K562 (cell line): ENCODE results near the gene SHISA7. TPM values are rescaled to one million over a fixed set of nuclear protein-coding genes. Genes with fewer than 3 reads are reported as not detected.

Source experiments
- ARID3B ChIP-seq: fragments of 250-450 bp; sonication (Bioruptor Pico); IDR thresholded peaks from 2 replicates; pipeline ENCODE4 v1.4.0; 2020; ENCODE audit warnings: borderline replicate concordance
- ARNT ChIP-seq, 2 experiments: fragments of 450-650 bp; IDR thresholded peaks; 2 replicates each; pipeline ENCODE4 v1.6.1; 2016; ENCODE audit warnings: mild to moderate bottlenecking in 1 of 2
- ATF6 ChIP-seq: sonication (generic); formaldehyde crosslinking; IDR thresholded peaks from 2 replicates; pipeline ENCODE4 v1.4.0; 2020; ENCODE audit warnings: mild to moderate bottlenecking, missing genetic modification reagents
- CEBPG ChIP-seq, 3 experiments: fragments of 200-800 bp in 1 of 3; sonication (Bioruptor generic) in 1 of 3; sonication (generic) in 1 of 3; formaldehyde crosslinking in 1 of 3; IDR thresholded peaks in 2 of 3; conservative IDR thresholded peaks in 1 of 3; 2 replicates each; pipeline versions ENCODE4 v1.6.1 to v1.8.0; 2016 to 2022; ENCODE audit warnings: missing compliant biosample characterization in 2 of 3, missing genetic modification characterization in 2 of 3, mild to moderate bottlenecking in 1 of 3, missing genetic modification reagents in 1 of 3
- E2F3 ChIP-seq: fragments of 250-450 bp; sonication (Bioruptor Pico); IDR thresholded peaks from 2 replicates; pipeline ENCODE4 v1.4.0; 2020; ENCODE audit warnings: mild to moderate bottlenecking
- EZH2 ChIP-seq: IDR thresholded peaks from 2 replicates; pipeline ENCODE4 v1.6.1; 2012; ENCODE audit warnings: low read depth, mild to moderate bottlenecking, inconsistent platforms, low read length, borderline replicate concordance
- MTA1 ChIP-seq: fragments of 450-650 bp; IDR thresholded peaks from 2 replicates; pipeline ENCODE4 v1.6.1; 2017; ENCODE audit warnings: borderline replicate concordance
- NCOA2 ChIP-seq, 2 experiments: fragments of 450-650 bp; IDR thresholded peaks; 2 replicates each; pipeline ENCODE4 v1.6.1; 2018; ENCODE audit warnings: mild to moderate bottlenecking in 2 of 2, moderate library complexity in 1 of 2; ENCODE audit not compliant: partially characterized antibody in 2 of 2
- RAD21 ChIP-seq, 2 experiments: fragments of 250-450 bp in 1 of 2; fragments of 450-650 bp in 1 of 2; sonication (Bioruptor Pico) in 1 of 2; formaldehyde crosslinking in 1 of 2; IDR thresholded peaks in 1 of 2; conservative IDR thresholded peaks in 1 of 2; 2 replicates each; pipeline versions ENCODE4 v1.4.0 to v1.8.0; 2020 to 2022; ENCODE audit warnings: mild to moderate bottlenecking in 2 of 2, moderate library complexity in 1 of 2
- RAD51 ChIP-seq: fragments of 450-650 bp; IDR thresholded peaks from 2 replicates; pipeline ENCODE4 v1.7.1; 2016; ENCODE audit warnings: low read depth, mild to moderate bottlenecking, borderline replicate concordance
- RBM22 ChIP-seq: fragments of 200-400 bp; formaldehyde crosslinking; IDR thresholded peaks from 2 replicates; pipeline ENCODE4 v1.6.1; 2018; ENCODE audit warnings: low read length, low read depth; ENCODE audit not compliant: poor library complexity, severe bottlenecking
- VEZF1 ChIP-seq: fragments of 200-800 bp; sonication (Bioruptor generic); IDR thresholded peaks from 2 replicates; pipeline ENCODE4 v1.6.1; 2017; ENCODE audit warnings: missing genetic modification characterization, missing compliant biosample characterization
- ZNF165 ChIP-seq: fragments of 250-450 bp; sonication (Bioruptor Pico); IDR thresholded peaks from 2 replicates; pipeline ENCODE4 v1.4.0; 2020; ENCODE audit warnings: borderline replicate concordance
- ZNF592 ChIP-seq: fragments of 450-650 bp; IDR thresholded peaks from 2 replicates; pipeline ENCODE4 v1.6.1; 2017; ENCODE audit warnings: antibody characterized with exemption, mild to moderate bottlenecking
- polyA plus RNA-seq, 8 experiments: library from polyadenylated mRNA; depleted of rRNA in 4 of 8; stranded (reverse) in 5 of 8; unstranded in 3 of 8; fragments of >200 nt; fragmentation: Nextera tagmentation in 2 of 8; fragmentation: Illumina TruSeq in 1 of 8; extraction: Ambion mirVana in 2 of 8; extraction: Trizol in 1 of 8; gene quantifications; 2 replicates each; pipeline versions ENCODE4 v1.2.1 to v1.2.3, GENCODE V29; 2011 to 2014; ENCODE audit warnings: inconsistent platforms in 1 of 8, missing spikeins in 1 of 8
- total RNA-seq, 7 experiments: library from RNA; depleted of rRNA in 6 of 7; stranded (reverse); fragments of >200 nt in 6 of 7; fragmentation: Illumina TruSeq in 2 of 7; extraction: Trizol in 2 of 7; gene quantifications; 2 replicates each; pipeline versions ENCODE4 v1.2.1 to v1.2.3, GENCODE V29; 2011 to 2021; ENCODE audit warnings: low replicate concordance in 1 of 7

SHISA7 gene
- total and polyA plus RNA-seq, 9 of the 15 experiments (the other 6 are each of a cell fraction or from before 2014, with no cell fraction given), result 0.01 to 0.40 (median 0.07) TPM

GRCh38 chr19:55443045-55443823 is at the start of gene SHISA7 (continued):
- TF ChIP-seq VEZF1 (CRISPR knock-in tag) (0 out of 2 replicates have a peak, but pooled peaks have one; percentile 9), RAD21 (CRISPR knock-in tag; conservative IDR thresholded peaks at IDR 0.05 in 1 of 2, IDR thresholded peaks at IDR 0.05 in 1 of 2) (no peak), E2F3 (CRISPR knock-in tag) (no peak), ARNT (IDR thresholded peaks at IDR 0.05) (no peak), MTA1 (no peak), EZH2 (peak; percentile 51; the same call in 1 of the 2 replicates), CEBPG (CRISPR knock-in tag; IDR thresholded peaks at IDR 0.05) (0 out of 2 replicates have a peak, but pooled peaks have one; percentile 14), CEBPG (tag; conservative IDR thresholded peaks at IDR 0.05 in 1 of 2, IDR thresholded peaks at IDR 0.05 in 1 of 2) (no peak), RAD51 (no peak), ZNF165 (CRISPR knock-in tag) (no peak), ZNF592 (no peak), ATF6 (CRISPR knock-in tag) (no peak), NCOA2 (IDR thresholded peaks at IDR 0.05; ENCODE audit: partially characterized antibody in 2 of 2) (no peak), ARID3B (CRISPR knock-in tag) (no peak), RBM22 (no peak)
